A172 (cell line): Measurements from ENCODE around the gene CAMTA1. TPM values are rescaled to one million over a fixed set of nuclear protein-coding genes. Genes with fewer than 3 reads are reported as not detected.
"Not testable (repeated sequence)": the region's sequence is repeated elsewhere in the genome, so short reads cannot be mapped to it uniquely, and the experiment has no call there.

Experiments
- DNase-seq: peaks from one replicate; pipeline ENCODE4 v3.0.0-alpha.2; 2015; ENCODE audit warnings: low spot score
- total RNA-seq: library from RNA; depleted of rRNA; stranded (reverse); fragments of >200 nt; shearing (Covaris generic); gene quantifications from 2 replicates; pipeline ENCODE4 v1.2.3, GENCODE V29; 2014

Gene CAMTA1
- total RNA-seq, 1 experiment from 2014 or later: 97.5 TPM

- no peak for DNase-seq
Observed at GRCh38 chr1:7672864-7673263, 887.6 kb downstream of the CAMTA1 start.

GRCh38 chr1:7674972-7675371 is 889.7 kb downstream of the CAMTA1 start:
- no peak for DNase-seq

GRCh38 chr1:7675431-7676273 is 890.4 kb downstream of the CAMTA1 start:
- DNase-seq: no peak

- no peak for DNase-seq
Observed at GRCh38 chr1:7676274-7676945, 891.2 kb downstream of the CAMTA1 start.

GRCh38 chr1:7677111-7677510 is 891.9 kb downstream of the CAMTA1 start:
- DNase-seq: no peak

GRCh38 chr1:7677815-7678214 is 892.6 kb downstream of the CAMTA1 start:
- DNase-seq: no peak

- no peak for DNase-seq
Observed at GRCh38 chr1:7678491-7679158, 893.4 kb downstream of the CAMTA1 start.

GRCh38 chr1:7679159-7679872 is 894.1 kb downstream of the CAMTA1 start:
- no peak for DNase-seq

- DNase-seq: no peak
Observed at GRCh38 chr1:7679873-7680206, 894.6 kb downstream of the CAMTA1 start.

GRCh38 chr1:7680207-7680954 is 895.1 kb downstream of the CAMTA1 start:
- no peak for DNase-seq

- DNase-seq: no peak
Observed at GRCh38 chr1:7680955-7681268, 895.7 kb downstream of the CAMTA1 start.

- DNase-seq: no peak
Observed at GRCh38 chr1:7681401-7681800, 896.1 kb downstream of the CAMTA1 start.

- DNase-seq: no peak
Observed at GRCh38 chr1:7683521-7683920, 898.3 kb downstream of the CAMTA1 start.

GRCh38 chr1:7684132-7684531 is 898.9 kb downstream of the CAMTA1 start:
- DNase-seq: no peak

- no peak for DNase-seq
Observed at GRCh38 chr1:7684861-7685635, 899.8 kb downstream of the CAMTA1 start.

- DNase-seq: no peak
Observed at GRCh38 chr1:7686301-7686850, 901.1 kb downstream of the CAMTA1 start.

GRCh38 chr1:7687411-7687810 is 902.2 kb downstream of the CAMTA1 start:
- no peak for DNase-seq

- no peak for DNase-seq
Observed at GRCh38 chr1:7688659-7689058, 903.4 kb downstream of the CAMTA1 start.

GRCh38 chr1:7689307-7689706 is 904.1 kb downstream of the CAMTA1 start:
- DNase-seq: not testable (repeated sequence)

- DNase-seq: no peak
Observed at GRCh38 chr1:7690076-7690475, 904.8 kb downstream of the CAMTA1 start.
